ENCODE measurements around the gene CTSC.

DNA sequence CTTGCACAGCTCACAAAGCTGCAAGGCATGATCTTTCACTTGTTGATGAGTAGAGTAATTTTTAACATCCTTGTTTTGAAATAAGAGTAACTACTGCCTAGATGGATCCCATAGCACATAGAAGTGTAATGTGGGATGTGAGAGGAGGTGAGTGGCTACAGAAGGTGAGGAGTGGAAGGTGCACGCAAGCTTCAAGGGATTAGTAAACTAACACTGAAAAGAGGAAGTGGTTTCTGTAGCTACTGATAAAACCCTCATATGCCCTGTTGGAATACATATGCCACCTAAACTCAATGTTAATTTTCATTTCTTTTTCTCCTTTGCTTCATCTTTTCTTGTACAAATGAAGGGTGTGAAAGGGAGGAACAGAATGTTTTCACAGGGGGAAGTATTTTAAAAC is 22.0 kb upstream of the CTSC start:
- TF ChIP-seq, protein P1, sequence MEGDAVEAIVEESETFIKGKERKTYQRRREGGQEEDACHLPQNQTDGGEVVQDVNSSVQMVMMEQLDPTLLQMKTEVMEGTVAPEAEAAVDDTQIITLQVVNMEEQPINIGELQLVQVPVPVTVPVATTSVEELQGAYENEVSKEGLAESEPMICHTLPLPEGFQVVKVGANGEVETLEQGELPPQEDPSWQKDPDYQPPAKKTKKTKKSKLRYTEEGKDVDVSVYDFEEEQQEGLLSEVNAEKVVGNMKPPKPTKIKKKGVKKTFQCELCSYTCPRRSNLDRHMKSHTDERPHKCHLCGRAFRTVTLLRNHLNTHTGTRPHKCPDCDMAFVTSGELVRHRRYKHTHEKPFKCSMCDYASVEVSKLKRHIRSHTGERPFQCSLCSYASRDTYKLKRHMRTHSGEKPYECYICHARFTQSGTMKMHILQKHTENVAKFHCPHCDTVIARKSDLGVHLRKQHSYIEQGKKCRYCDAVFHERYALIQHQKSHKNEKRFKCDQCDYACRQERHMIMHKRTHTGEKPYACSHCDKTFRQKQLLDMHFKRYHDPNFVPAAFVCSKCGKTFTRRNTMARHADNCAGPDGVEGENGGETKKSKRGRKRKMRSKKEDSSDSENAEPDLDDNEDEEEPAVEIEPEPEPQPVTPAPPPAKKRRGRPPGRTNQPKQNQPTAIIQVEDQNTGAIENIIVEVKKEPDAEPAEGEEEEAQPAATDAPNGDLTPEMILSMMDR (IDR thresholded peaks at IDR 0.05) = no peak
- TF ChIP-seq POLR2AphosphoS5 (IDR thresholded peaks at IDR 0.05) (no peak), POLR2A (IDR thresholded peaks at IDR 0.05) (no peak)

All from gastroesophageal sphincter (tissue), 3 donors.